Activated gamma-delta T cell treated with anti-CD3 and anti-CD28 coated beads, Interleukin-2, amount 50 U/mL, for 16 hours (primary cell): Measurements from ENCODE around the gene ALCAM.

Experiments used
- DNase-seq: peaks from one replicate; pipeline ENCODE4 v3.0.0-alpha.2; 2020; ENCODE audit warnings: low read depth

The ALCAM gene

GRCh38 chr3:105490045-105490444 lies 123.3 kb downstream of the ALCAM start:
- no peak for DNase-seq

GRCh38 chr3:105493305-105493892 lies 126.7 kb downstream of the ALCAM start:
- no peak for DNase-seq

- no peak for DNase-seq
Observed at GRCh38 chr3:105495021-105495420, 128.3 kb downstream of the ALCAM start.

- DNase-seq: no peak
Observed at GRCh38 chr3:105496343-105496742, 129.6 kb downstream of the ALCAM start.

GRCh38 chr3:105497386-105497785 lies 130.7 kb downstream of the ALCAM start:
- no peak for DNase-seq

GRCh38 chr3:105499961-105500360 lies 133.3 kb downstream of the ALCAM start:
- DNase-seq: no peak

- DNase-seq: no peak
Observed at GRCh38 chr3:105502333-105502732, 135.6 kb downstream of the ALCAM start.

- no peak for DNase-seq
Observed at GRCh38 chr3:105503191-105503593, 136.5 kb downstream of the ALCAM start.

- no peak for DNase-seq
Observed at GRCh38 chr3:105504440-105504951, 137.8 kb downstream of the ALCAM start.

GRCh38 chr3:105505170-105505569 lies 138.5 kb downstream of the ALCAM start:
- no peak for DNase-seq

- no peak for DNase-seq
Observed at GRCh38 chr3:105511031-105511430, 144.3 kb downstream of the ALCAM start.

GRCh38 chr3:105512061-105512460 lies 145.4 kb downstream of the ALCAM start:
- DNase-seq: no peak

GRCh38 chr3:105513042-105513441 lies 146.3 kb downstream of the ALCAM start:
- DNase-seq: no peak

GRCh38 chr3:105513886-105514285 lies 147.2 kb downstream of the ALCAM start:
- DNase-seq: no peak

GRCh38 chr3:105515372-105515771 lies 148.7 kb downstream of the ALCAM start:
- no peak for DNase-seq

- DNase-seq: no peak
Observed at GRCh38 chr3:105516972-105517371, 150.3 kb downstream of the ALCAM start.

- DNase-seq: no peak
Observed at GRCh38 chr3:105518203-105518602, 151.5 kb downstream of the ALCAM start.

GRCh38 chr3:105518806-105519418 lies 152.2 kb downstream of the ALCAM start:
- DNase-seq: no peak

GRCh38 chr3:105521770-105522169 lies 155.1 kb downstream of the ALCAM start:
- no peak for DNase-seq

- DNase-seq: no peak
Observed at GRCh38 chr3:105523501-105523900, 156.8 kb downstream of the ALCAM start.

GRCh38 chr3:105525531-105525930 lies 158.8 kb downstream of the ALCAM start:
- DNase-seq: no peak

GRCh38 chr3:105526360-105527111 lies 159.8 kb downstream of the ALCAM start:
- no peak for DNase-seq

GRCh38 chr3:105527535-105527934 lies 160.8 kb downstream of the ALCAM start:
- no peak for DNase-seq
